ENCODE data around the gene FCN1. TPM values are rescaled to one million over a fixed set of nuclear protein-coding genes. Genes with fewer than 3 reads are reported as not detected.

FCN1 gene
- total RNA-seq, 4 donors from 2014 or later, result 1.3 to 26.0 (median 1.8) TPM

DNA sequence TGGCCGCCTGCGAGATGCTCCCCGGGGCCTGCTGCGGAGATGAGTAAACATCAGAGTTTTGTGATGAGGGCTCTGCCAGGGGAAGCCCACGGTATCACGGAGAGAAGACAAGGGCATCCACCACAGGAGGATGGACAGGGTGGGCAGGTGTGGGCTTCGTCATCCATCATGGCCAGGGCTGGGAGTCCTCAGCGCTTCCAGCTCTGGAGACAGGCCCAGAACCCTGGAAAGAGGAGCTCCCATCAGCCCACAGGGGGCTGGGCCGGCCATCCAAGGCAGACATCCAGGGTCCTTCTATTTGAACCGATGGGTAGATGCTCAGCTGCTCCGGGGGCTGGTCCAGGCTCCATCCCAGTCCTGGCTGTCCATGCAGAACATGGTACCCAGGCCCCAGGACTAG, 22.1 kb upstream of the FCN1 start:
- Histone ChIP-seq H3K36me3 (no peaks in the 10 kb centered on the region), H3K4me1 (peaks cover 22 to 31% (median 30%) of the 10 kb centered on the region in 4 donors), H3K27me3 (peaks cover 0 to 89% (median 2%) of the 10 kb centered on the region in 4 donors), H3K27ac (replicated peaks in 1 of 4) (no peak overlapping the region), H3K9me3 (no peaks in the 10 kb centered on the region), H3K4me3 (no peak overlapping the region)
- intact Hi-C loops (cut with DNase I), result no loop called here
- WGBS, result 85% methylated on average over 10 of the region's 11 CpGs
- TF ChIP-seq POLR2A (IDR thresholded peaks at IDR 0.05; ENCODE audit: low read depth), result no peak
- TF ChIP-seq POLR2AphosphoS5 (IDR thresholded peaks at IDR 0.05), result no peak
- TF ChIP-seq, protein P1, sequence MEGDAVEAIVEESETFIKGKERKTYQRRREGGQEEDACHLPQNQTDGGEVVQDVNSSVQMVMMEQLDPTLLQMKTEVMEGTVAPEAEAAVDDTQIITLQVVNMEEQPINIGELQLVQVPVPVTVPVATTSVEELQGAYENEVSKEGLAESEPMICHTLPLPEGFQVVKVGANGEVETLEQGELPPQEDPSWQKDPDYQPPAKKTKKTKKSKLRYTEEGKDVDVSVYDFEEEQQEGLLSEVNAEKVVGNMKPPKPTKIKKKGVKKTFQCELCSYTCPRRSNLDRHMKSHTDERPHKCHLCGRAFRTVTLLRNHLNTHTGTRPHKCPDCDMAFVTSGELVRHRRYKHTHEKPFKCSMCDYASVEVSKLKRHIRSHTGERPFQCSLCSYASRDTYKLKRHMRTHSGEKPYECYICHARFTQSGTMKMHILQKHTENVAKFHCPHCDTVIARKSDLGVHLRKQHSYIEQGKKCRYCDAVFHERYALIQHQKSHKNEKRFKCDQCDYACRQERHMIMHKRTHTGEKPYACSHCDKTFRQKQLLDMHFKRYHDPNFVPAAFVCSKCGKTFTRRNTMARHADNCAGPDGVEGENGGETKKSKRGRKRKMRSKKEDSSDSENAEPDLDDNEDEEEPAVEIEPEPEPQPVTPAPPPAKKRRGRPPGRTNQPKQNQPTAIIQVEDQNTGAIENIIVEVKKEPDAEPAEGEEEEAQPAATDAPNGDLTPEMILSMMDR (IDR thresholded peaks at IDR 0.05), result no peak
- no peak for TF ChIP-seq EP300 (IDR thresholded peaks at IDR 0.05)
- DNase-seq (ENCODE audit: extremely low spot score), result no peak

DNA sequence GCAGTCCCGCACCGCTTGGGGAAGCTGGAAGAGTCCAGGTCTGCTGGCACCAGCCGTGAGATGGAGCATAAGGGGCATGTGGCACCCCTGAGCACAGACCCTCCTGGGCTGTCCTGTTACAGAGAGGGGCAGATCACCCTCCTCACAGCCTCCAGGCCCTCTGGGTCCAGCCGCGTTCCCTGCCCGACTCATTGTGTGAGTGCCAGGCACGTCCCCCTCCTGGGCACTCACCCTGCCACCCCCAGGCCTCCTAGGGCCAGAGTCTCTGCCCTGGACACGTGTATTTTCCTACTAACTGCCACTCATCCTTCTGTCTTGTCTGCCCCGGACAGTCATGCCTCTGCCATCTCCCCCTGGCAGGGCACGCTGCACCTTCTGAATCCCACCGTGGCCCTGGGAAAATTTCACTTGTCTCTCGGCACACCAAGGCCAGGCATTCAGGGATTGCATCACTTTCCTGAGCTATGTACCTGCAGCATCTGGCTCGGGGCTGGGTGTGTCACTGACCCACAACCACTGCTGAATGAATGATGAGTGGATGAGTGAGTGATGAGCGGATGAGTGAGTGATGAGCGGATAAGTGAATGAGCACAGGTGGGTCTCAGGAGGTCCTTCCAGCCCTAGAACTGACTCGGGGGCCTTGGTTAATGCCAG, 21.5 kb upstream of the FCN1 start:
- H3K4me3 ChIP-seq, result no peak overlapping the region
- H3K36me3 ChIP-seq, result no peaks in the 10 kb centered on the region
- TF ChIP-seq POLR2A (IDR thresholded peaks at IDR 0.05; ENCODE audit: low read depth) (no peak), POLR2AphosphoS5 (IDR thresholded peaks at IDR 0.05) (no peak), EP300 (IDR thresholded peaks at IDR 0.05) (no peak)
- TF ChIP-seq, protein P1 (IDR thresholded peaks at IDR 0.05), result no peak
- WGBS, result 90% methylated on average over 15 of the region's 16 CpGs
- no peak for DNase-seq (ENCODE audit: extremely low spot score)
- H3K4me1 ChIP-seq, result peaks cover 20 to 24% (median 24%) of the 10 kb centered on the region in 4 donors
- no peaks in the 10 kb centered on the region for H3K9me3 ChIP-seq
- H3K27me3 ChIP-seq, result peaks cover 0 to 92% (median 2%) of the 10 kb centered on the region in 4 donors
- intact Hi-C loops (cut with DNase I), result no loop called here
- no peak overlapping the region for H3K27ac ChIP-seq (replicated peaks in 1 of 4)

DNA sequence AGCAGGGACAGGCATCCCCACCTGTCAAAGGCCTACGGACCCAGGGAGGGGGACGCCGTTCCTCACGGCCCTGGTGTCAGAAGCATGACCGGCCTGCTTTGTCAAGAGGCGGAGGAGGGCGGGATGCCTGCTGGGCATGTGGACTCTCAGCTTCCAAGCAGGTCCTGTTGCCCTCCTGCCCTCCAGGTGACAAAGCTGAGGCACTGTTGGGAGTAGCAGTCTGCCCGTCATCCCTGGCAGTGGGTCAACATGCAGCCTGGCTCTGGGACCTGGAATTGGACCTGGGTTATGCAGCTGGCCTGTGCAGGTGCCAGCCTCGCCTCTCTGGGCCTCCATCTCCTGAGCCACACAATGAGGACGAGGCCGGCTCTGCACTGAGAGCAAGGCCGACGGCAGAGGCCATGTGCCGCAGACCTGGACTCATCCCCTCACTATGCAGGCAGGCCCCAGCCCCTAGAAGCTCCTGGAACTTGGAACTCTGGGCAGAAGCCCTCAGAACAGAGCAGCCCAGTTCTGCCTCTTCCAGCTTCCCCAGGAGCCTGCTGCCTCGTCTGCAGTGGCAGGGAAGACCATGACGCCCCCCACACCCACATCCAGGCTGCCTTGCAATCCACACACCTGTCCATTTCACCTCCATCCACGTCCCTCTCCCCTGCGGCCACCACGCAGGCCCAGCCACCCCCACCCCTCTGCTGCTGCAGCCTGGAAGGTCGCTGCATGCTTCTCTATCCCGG, 20.8 kb upstream of the FCN1 start:
- Histone ChIP-seq H3K27ac (replicated peaks in 1 of 4) (no peak overlapping the region), H3K36me3 (no peaks in the 10 kb centered on the region), H3K4me3 (no peak overlapping the region), H3K4me1 (peaks cover 13 to 17% (median 17%) of the 10 kb centered on the region in 4 donors), H3K9me3 (no peaks in the 10 kb centered on the region), H3K27me3 (peaks cover 0 to 92% (median 2%) of the 10 kb centered on the region in 4 donors)
- WGBS, result 65% methylated on average over 8 of the region's 21 CpGs
- DNase-seq (ENCODE audit: extremely low spot score), result no peak
- no peak for TF ChIP-seq POLR2AphosphoS5 (IDR thresholded peaks at IDR 0.05)
- TF ChIP-seq, protein P1 (IDR thresholded peaks at IDR 0.05), result no peak
- TF ChIP-seq POLR2A (IDR thresholded peaks at IDR 0.05; ENCODE audit: low read depth), result no peak
- no peak for TF ChIP-seq EP300 (IDR thresholded peaks at IDR 0.05)
- intact Hi-C loops (cut with DNase I), result no loop called here

DNA sequence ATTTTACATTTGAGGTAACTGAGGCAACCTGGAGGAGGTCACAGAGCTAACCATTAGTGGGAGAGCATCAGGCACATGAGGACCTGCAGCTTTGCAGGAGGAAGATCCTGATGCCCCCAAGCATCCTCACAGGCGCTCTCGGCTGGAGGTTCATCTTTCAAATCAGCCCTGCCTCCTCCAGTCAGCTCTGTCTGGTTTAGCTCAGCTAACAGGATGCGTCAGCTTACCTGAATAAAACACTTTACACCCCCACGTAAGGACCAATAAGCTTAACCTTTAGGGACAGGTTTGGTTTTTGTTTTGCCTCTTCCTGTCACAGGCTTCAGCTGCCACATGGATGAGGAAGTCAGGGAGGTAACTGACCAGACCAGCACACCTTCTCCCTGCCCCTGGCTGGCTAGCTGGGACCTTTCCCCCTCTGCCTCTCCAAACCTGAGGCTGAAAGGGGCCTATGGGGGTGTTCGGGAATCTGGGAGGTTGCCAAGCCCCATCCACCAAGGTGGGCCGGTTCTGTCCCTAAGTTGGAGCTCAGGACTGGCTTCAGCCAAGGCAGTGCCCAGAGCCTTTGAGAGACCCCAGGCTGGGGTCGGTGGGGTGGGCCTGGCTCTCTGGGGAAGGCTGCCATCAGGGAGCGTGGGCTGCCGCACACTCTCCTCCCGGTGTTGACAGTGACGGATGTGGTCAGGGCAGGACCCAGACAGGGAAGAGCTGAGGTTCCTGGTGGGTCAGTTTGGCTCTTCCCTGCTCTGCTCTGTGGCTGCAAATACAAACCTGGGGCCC, 20.0 kb upstream of the FCN1 start:
- Histone ChIP-seq H3K9me3 (no peaks in the 10 kb centered on the region), H3K27ac (replicated peaks in 1 of 4) (no peak overlapping the region), H3K27me3 (peaks cover 0 to 92% (median 1%) of the 10 kb centered on the region in 4 donors), H3K36me3 (no peaks in the 10 kb centered on the region), H3K4me1 (peaks cover 8 to 11% (median 10%) of the 10 kb centered on the region in 4 donors), H3K4me3 (no peak overlapping the region)
- intact Hi-C loops (cut with DNase I), result no loop called here
- no peak for DNase-seq (ENCODE audit: extremely low spot score)
- TF ChIP-seq EP300 (IDR thresholded peaks at IDR 0.05), result no peak
- TF ChIP-seq, protein P1 (IDR thresholded peaks at IDR 0.05), result no peak
- no peak for TF ChIP-seq POLR2A (IDR thresholded peaks at IDR 0.05; ENCODE audit: low read depth)
- no peak for TF ChIP-seq POLR2AphosphoS5 (IDR thresholded peaks at IDR 0.05)
- 59% methylated on average over 8 of the region's 11 CpGs for WGBS

All from esophagus muscularis mucosa (tissue), 4 donors.